ENCODE data around the gene ST6GAL1. TPM values are rescaled to one million over a fixed set of nuclear protein-coding genes. Genes with fewer than 3 reads are reported as not detected.

The ST6GAL1 gene
- total and polyA plus RNA-seq, 10 of the 15 experiments (the other 5 are each of a cell fraction or from before 2014, with no cell fraction given) = 74.2 to 248 (median 149) TPM

DNA sequence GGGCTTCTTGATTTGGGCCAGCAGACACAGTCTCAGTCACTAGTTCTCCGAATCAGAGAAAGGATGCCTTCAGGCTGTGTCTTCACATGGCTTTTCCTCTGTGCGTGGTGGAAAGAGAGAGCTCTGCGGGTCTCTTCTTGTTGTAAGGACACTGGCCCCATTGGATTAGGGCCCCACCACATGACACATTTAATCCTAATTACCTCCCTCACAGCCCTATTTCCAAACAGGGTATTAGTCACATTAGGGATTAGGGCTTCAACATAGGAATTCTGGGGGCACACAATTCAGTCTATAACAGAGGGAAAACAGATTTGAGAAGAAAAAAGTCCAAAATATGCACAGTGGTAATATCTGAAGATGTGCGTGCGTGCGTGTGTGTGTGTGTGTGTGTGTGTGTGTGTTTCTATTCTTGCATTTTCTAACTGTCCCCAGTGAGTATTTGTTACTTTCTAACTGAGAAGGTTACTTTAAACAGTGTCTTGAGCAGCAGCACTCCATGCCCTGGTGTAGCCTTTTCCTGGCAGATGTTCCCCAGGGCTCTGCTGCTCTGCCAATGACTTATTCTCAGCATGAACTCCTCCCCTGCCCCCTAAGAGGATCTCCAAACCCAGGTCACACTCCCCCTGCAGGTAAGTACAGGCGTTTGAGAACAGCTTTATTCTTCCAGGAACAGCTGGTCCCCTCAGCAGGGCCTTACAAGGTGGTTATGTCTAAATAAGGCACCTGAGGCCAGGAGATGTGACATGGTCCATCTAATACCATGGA is 136.1 kb downstream of the ST6GAL1 start (continued):
- TF ChIP-seq, protein P1, sequence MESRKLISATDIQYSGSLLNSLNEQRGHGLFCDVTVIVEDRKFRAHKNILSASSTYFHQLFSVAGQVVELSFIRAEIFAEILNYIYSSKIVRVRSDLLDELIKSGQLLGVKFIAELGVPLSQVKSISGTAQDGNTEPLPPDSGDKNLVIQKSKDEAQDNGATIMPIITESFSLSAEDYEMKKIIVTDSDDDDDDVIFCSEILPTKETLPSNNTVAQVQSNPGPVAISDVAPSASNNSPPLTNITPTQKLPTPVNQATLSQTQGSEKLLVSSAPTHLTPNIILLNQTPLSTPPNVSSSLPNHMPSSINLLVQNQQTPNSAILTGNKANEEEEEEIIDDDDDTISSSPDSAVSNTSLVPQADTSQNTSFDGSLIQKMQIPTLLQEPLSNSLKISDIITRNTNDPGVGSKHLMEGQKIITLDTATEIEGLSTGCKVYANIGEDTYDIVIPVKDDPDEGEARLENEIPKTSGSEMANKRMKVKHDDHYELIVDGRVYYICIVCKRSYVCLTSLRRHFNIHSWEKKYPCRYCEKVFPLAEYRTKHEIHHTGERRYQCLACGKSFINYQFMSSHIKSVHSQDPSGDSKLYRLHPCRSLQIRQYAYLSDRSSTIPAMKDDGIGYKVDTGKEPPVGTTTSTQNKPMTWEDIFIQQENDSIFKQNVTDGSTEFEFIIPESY (IDR thresholded peaks at IDR 0.05) = no peak
- TF ChIP-seq STAT1 (conservative IDR thresholded peaks at IDR 0.05) (no peak), PAX8 (IDR thresholded peaks at IDR 0.05) (no peak), RFX5 (IDR thresholded peaks at IDR 0.05; ENCODE audit: low read depth, low read length) (no peak), NFIC (IDR thresholded peaks at IDR 0.05; ENCODE audit: low read depth, low read length) (peak; percentile 22; the same call in 1 of the 2 replicates), RUNX3 (IDR thresholded peaks at IDR 0.05; ENCODE audit: low read length) (peak; percentile 38), ZNF24 (IDR thresholded peaks at IDR 0.05) (no peak), KLF5 (IDR thresholded peaks at IDR 0.05; ENCODE audit: partially characterized antibody) (no peak), MTA2 (IDR thresholded peaks at IDR 0.05; ENCODE audit: low read depth) (no peak), NFYB (IDR thresholded peaks at IDR 0.05; ENCODE audit: insufficient read depth, low read depth, low read length) (no peak), WRNIP1 (IDR thresholded peaks at IDR 0.05; ENCODE audit: borderline replicate concordance, low read depth, low read length) (no peak), RAD51 (IDR thresholded peaks at IDR 0.05) (no peak), HDGF (IDR thresholded peaks at IDR 0.05) (no peak), IKZF2 (IDR thresholded peaks at IDR 0.05) (0 out of 4 replicates have a peak, but pooled peaks of 1 of the 2 experiments have one; percentile 12), MEF2A (IDR thresholded peaks at IDR 0.05; ENCODE audit: insufficient read depth, low read depth, low read length) (peak; percentile 68; the same call in 1 of the 2 replicates), NR2F1 (conservative IDR thresholded peaks at IDR 0.05) (no peak), SUZ12 (IDR thresholded peaks at IDR 0.05; ENCODE audit: unreplicated experiment) (no peak), ZZZ3 (IDR thresholded peaks at IDR 0.05; ENCODE audit: control insufficient read depth, insufficient read length, low read depth) (no peak)
- TF ChIP-seq, protein P2, sequence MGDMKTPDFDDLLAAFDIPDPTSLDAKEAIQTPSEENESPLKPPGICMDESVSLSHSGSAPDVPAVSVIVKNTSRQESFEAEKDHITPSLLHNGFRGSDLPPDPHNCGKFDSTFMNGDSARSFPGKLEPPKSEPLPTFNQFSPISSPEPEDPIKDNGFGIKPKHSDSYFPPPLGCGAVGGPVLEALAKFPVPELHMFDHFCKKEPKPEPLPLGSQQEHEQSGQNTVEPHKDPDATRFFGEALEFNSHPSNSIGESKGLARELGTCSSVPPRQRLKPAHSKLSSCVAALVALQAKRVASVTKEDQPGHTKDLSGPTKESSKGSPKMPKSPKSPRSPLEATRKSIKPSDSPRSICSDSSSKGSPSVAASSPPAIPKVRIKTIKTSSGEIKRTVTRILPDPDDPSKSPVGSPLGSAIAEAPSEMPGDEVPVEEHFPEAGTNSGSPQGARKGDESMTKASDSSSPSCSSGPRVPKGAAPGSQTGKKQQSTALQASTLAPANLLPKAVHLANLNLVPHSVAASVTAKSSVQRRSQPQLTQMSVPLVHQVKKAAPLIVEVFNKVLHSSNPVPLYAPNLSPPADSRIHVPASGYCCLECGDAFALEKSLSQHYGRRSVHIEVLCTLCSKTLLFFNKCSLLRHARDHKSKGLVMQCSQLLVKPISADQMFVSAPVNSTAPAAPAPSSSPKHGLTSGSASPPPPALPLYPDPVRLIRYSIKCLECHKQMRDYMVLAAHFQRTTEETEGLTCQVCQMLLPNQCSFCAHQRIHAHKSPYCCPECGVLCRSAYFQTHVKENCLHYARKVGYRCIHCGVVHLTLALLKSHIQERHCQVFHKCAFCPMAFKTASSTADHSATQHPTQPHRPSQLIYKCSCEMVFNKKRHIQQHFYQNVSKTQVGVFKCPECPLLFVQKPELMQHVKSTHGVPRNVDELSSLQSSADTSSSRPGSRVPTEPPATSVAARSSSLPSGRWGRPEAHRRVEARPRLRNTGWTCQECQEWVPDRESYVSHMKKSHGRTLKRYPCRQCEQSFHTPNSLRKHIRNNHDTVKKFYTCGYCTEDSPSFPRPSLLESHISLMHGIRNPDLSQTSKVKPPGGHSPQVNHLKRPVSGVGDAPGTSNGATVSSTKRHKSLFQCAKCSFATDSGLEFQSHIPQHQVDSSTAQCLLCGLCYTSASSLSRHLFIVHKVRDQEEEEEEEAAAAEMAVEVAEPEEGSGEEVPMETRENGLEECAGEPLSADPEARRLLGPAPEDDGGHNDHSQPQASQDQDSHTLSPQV (IDR thresholded peaks at IDR 0.05) = no peak
- TF ChIP-seq, protein P3, sequence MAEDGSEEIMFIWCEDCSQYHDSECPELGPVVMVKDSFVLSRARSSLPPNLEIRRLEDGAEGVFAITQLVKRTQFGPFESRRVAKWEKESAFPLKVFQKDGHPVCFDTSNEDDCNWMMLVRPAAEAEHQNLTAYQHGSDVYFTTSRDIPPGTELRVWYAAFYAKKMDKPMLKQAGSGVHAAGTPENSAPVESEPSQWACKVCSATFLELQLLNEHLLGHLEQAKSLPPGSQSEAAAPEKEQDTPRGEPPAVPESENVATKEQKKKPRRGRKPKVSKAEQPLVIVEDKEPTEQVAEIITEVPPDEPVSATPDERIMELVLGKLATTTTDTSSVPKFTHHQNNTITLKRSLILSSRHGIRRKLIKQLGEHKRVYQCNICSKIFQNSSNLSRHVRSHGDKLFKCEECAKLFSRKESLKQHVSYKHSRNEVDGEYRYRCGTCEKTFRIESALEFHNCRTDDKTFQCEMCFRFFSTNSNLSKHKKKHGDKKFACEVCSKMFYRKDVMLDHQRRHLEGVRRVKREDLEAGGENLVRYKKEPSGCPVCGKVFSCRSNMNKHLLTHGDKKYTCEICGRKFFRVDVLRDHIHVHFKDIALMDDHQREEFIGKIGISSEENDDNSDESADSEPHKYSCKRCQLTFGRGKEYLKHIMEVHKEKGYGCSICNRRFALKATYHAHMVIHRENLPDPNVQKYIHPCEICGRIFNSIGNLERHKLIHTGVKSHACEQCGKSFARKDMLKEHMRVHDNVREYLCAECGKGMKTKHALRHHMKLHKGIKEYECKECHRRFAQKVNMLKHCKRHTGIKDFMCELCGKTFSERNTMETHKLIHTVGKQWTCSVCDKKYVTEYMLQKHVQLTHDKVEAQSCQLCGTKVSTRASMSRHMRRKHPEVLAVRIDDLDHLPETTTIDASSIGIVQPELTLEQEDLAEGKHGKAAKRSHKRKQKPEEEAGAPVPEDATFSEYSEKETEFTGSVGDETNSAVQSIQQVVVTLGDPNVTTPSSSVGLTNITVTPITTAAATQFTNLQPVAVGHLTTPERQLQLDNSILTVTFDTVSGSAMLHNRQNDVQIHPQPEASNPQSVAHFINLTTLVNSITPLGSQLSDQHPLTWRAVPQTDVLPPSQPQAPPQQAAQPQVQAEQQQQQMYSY (CRISPR knock-in tag; IDR thresholded peaks at IDR 0.05) = no peak
- TF ChIP-seq, protein P4, sequence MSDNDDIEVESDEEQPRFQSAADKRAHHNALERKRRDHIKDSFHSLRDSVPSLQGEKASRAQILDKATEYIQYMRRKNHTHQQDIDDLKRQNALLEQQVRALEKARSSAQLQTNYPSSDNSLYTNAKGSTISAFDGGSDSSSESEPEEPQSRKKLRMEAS (IDR thresholded peaks at IDR 0.05; ENCODE audit: low read depth, low read length) = no peak

Measured in GM12878 (cell line).